Activated T-helper 2 cell treated with anti-CD3 and anti-CD28 coated beads, Interferon-gamma antibody, Interleukin-2, Interleukin-4, amounts not matched to agents 10 μg/mL and 5 μg/mL and 100 μg/mL, durations not matched to agents 14 hours and 24 hours and 36 hours (primary cell): ENCODE results near the gene PGR. TPM values are rescaled to one million over a fixed set of nuclear protein-coding genes. Genes with fewer than 3 reads are reported as not detected.

Experiments
- DNase-seq: peaks from one replicate; pipeline ENCODE4 v3.0.0; 2021; ENCODE audit warnings: low spot score
- H3K27ac Mint-ChIP-seq: one replicate; pipeline ENCODE4 v1.8.0; 2021; ENCODE audit warnings: mixed read lengths
- H3K27me3 Mint-ChIP-seq: one replicate; pipeline ENCODE4 v1.8.0; 2021; ENCODE audit warnings: low read depth, mixed read lengths
- H3K36me3 Mint-ChIP-seq: one replicate; pipeline ENCODE4 v1.8.0; 2021; ENCODE audit warnings: low read depth, mixed read lengths
- H3K4me1 Mint-ChIP-seq: one replicate; pipeline ENCODE4 v1.8.0; 2021; ENCODE audit warnings: low read depth, mixed read lengths
- H3K4me3 Mint-ChIP-seq: one replicate; pipeline ENCODE4 v1.8.0; 2021; ENCODE audit warnings: low read depth, mild to moderate bottlenecking, moderate library complexity, mixed read lengths
- H3K9me3 Mint-ChIP-seq: one replicate; pipeline ENCODE4 v1.8.0; 2021; ENCODE audit warnings: mixed read lengths
- intact Hi-C: fragments of 100-400 bp; cut with micrococcal nuclease; formaldehyde crosslinking; loops from one replicate; pipeline ENCODE4 v1.15.1; 2023
- total RNA-seq: library from RNA; stranded (reverse); gene quantifications from 2 replicates; pipeline ENCODE4 v1.2.3, GENCODE V29; 2022

The PGR gene
- total RNA-seq, 1 donor from 2014 or later, result not detected

- H3K4me3 Mint-ChIP-seq, result no peak overlapping the region
- intact Hi-C loops, result no loop called here
- H3K36me3 Mint-ChIP-seq, result no peaks in the 10 kb centered on the region
- H3K27me3 Mint-ChIP-seq, result no peaks in the 10 kb centered on the region
- no peaks in the 10 kb centered on the region for H3K4me1 Mint-ChIP-seq
- H3K9me3 Mint-ChIP-seq, result no peaks in the 10 kb centered on the region
- no peak overlapping the region for H3K27ac Mint-ChIP-seq
- no peak for DNase-seq
Measured at GRCh38 chr11:100984668-100985067, 144.9 kb downstream of the PGR start.

DNA sequence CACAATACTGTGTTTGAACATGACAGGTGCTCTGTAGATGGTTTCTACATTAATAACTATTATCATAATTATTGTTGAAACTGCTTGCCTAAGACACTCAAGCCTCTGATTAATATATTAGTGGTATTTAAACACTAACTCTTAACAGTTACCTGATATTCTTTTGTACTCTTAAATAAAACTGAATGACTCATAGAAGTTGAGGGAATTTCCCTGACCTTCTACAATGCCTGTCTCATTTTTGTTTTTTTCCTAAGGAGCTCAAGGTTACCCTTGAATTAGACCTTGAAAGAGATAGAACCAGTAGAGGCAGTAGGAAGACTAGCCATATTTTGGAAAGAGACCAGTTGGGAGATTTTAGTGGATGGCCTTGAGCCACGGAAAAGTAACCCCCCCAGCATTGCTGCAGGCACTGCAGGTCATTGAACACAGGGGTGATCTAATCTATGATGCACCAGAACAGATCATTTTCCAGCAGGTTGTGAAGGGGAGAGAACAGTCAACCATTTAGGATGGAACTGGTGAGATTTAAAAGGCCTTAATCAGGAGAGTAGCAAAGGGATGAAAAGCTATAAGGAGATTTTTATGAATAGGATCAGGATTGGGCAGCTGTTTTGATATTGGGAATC lies 148.3 kb downstream of the PGR start:
- H3K4me3 Mint-ChIP-seq, result no peak overlapping the region
- DNase-seq, result no peak
- no peaks in the 10 kb centered on the region for H3K27me3 Mint-ChIP-seq
- intact Hi-C loops, result no loop called here
- H3K9me3 Mint-ChIP-seq, result no peaks in the 10 kb centered on the region
- H3K4me1 Mint-ChIP-seq, result no peaks in the 10 kb centered on the region
- H3K36me3 Mint-ChIP-seq, result no peaks in the 10 kb centered on the region
- H3K27ac Mint-ChIP-seq, result no peak overlapping the region

DNA sequence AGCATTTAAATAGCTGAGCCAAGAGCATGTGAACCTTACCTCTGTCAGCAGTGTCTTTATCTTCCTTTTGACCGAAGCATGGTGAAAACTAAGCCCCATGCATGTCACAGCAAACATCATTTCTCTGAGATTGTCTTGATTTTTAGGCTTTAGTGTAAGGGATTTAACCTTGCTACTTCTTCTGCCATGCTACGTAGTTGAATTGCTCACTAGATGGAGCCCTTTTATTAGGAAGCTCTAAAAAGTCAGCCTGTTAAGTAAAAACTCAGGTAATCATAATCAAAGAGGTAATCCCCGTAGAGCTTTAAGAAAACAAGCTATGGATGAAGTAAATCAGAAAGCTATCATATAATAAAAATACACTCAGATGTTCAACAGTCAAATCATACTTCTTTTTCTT lies 149.5 kb downstream of the PGR start:
- Mint-ChIP-seq H3K9me3 (no peaks in the 10 kb centered on the region), H3K27me3 (no peaks in the 10 kb centered on the region), H3K36me3 (no peaks in the 10 kb centered on the region), H3K4me1 (no peaks in the 10 kb centered on the region), H3K4me3 (no peak overlapping the region), H3K27ac (no peak overlapping the region)
- DNase-seq, result no peak
- intact Hi-C loops, result no loop called here
